Stimulated activated CD4-positive, alpha-beta T cell treated with anti-CD3 and anti-CD28 coated beads, TNF-alpha, amount 100 ng/mL, for 24 hours (primary cell): ENCODE measurements around the gene USP14.
A peak's percentile ranks its signal among the peaks of the same experiment; 100 is the strongest.
"Not testable (repeated sequence)": the region's sequence is repeated elsewhere in the genome, so short reads cannot be mapped to it uniquely, and the experiment has no call there.

Experiments used
- DNase-seq, 3 experiments: peaks; one replicate each; pipeline ENCODE4 v3.0.0-alpha.2; 2020; ENCODE audit warnings: low read depth in 3 of 3

Gene USP14

GRCh38 chr18:158128-159036, at the start of gene USP14:
Gene USP14 (plus strand): TSS chr18:158557. CDS start chr18:158699, 142 bp downstream.
- DNase-seq = peak; percentile 95 to 98 (median 95)

GRCh38 chr18:108665-109063, 49.7 kb upstream of the USP14 start:
- DNase-seq = not testable (repeated sequence)

GRCh38 chr18:109130-109921, 49.0 kb upstream of the USP14 start:
- DNase-seq = not testable (repeated sequence)

- not testable (repeated sequence) for DNase-seq
These were observed 48.5 kb upstream of the USP14 start for GRCh38 chr18:109922-110261.

- peak in 2 of 3 experiments; percentile 38 to 45 for DNase-seq
These were observed 47.8 kb upstream of the USP14 start for GRCh38 chr18:110351-111201.

- DNase-seq = peak in 1 of 3 experiments; percentile 62
These were observed 46.9 kb upstream of the USP14 start for GRCh38 chr18:111306-112014.

- not testable (repeated sequence) for DNase-seq
These were observed 46.2 kb upstream of the USP14 start for GRCh38 chr18:112015-112733.

GRCh38 chr18:120539-121260, 37.7 kb upstream of the USP14 start:
- not testable (repeated sequence) for DNase-seq

- no peak for DNase-seq
These were observed 23.3 kb upstream of the USP14 start for GRCh38 chr18:135045-135444.

GRCh38 chr18:136433-136832, 21.9 kb upstream of the USP14 start:
- DNase-seq = no peak

- DNase-seq = no peak
These were observed 21.0 kb upstream of the USP14 start for GRCh38 chr18:137327-137726.

GRCh38 chr18:140670-141266, 17.6 kb upstream of the USP14 start:
- DNase-seq = no peak

GRCh38 chr18:142624-143296, 15.6 kb upstream of the USP14 start:
- DNase-seq = not testable (repeated sequence)

- DNase-seq = no peak
These were observed 9.5 kb upstream of the USP14 start for GRCh38 chr18:148841-149240.

- DNase-seq = no peak
These were observed 4.2 kb upstream of the USP14 start for GRCh38 chr18:154151-154550.

- DNase-seq = no peak
These were observed 2.7 kb upstream of the USP14 start for GRCh38 chr18:155688-156087.

- DNase-seq = no peak
These were observed 1.7 kb upstream of the USP14 start for GRCh38 chr18:156514-157230.

- DNase-seq = no peak
These were observed 788 bp downstream of the USP14 start for GRCh38 chr18:159037-159652.
